ENCODE results near the gene FAM240A. TPM values are rescaled to one million over a fixed set of nuclear protein-coding genes. Genes with fewer than 3 reads are reported as not detected.

FAM240A gene
- total and polyA plus RNA-seq, 7 donors: 0.01 to 0.96 (median 0.09) TPM; not detected in 3

DNA sequence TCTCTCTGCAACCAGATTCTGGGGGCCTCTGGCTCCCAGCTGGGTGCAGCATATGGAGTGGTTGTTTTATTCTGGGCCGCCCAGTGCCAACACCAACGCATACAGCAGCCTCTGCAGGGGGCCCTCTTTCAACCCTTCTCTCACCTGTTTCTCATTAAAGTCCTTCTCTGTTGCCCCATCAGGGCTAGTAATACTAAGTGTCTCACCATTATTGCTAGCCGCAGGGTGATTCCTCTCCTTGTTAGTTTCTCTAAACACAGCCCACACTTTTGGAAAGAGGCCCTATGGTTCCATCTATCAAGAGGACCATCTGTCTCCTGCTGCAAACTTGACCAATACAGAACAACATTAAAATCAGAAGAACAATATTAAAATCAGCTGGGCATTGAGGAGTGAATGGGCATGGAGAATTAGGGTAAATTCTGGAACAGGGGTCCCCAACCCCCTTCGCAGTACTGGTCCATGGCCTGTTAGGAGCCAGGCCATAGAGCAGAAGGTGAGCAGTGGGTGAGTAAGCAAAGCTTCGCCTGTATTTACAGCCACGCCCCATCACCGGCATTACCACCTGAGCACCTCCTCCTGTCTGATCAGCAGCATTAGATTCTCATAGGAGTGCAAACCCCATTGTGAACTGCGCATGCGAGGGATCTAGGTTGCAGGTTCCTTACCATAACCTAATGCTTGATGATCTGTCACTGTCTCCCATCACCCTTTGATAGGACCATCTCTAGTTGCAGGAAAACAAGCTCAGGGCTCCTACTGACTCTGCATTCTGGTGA lies 44.6 kb downstream of the FAM240A start:
- Histone ChIP-seq H3K27ac (no peak overlapping the region), H3K36me3 (ENCODE audit: insufficient read depth in 1 of 2, low read depth in 1 of 2) (no peaks in the 10 kb centered on the region), H3K4me1 (peaks cover 8% of the 10 kb centered on the region), H3K9me3 (peaks cover under 1% of the 10 kb centered on the region), H3K4me3 (no peak overlapping the region), H3K27me3 (ENCODE audit: insufficient read depth in 3 of 3, low read length in 2 of 3) (no peaks in the 10 kb centered on the region)
- WGBS, 3 donors: 90 to 92% (median 91%) methylated on average over 9 of the region's 9 CpGs
- intact Hi-C loops (cut with DNase I): no loop called here
- TF ChIP-seq, protein P1, sequence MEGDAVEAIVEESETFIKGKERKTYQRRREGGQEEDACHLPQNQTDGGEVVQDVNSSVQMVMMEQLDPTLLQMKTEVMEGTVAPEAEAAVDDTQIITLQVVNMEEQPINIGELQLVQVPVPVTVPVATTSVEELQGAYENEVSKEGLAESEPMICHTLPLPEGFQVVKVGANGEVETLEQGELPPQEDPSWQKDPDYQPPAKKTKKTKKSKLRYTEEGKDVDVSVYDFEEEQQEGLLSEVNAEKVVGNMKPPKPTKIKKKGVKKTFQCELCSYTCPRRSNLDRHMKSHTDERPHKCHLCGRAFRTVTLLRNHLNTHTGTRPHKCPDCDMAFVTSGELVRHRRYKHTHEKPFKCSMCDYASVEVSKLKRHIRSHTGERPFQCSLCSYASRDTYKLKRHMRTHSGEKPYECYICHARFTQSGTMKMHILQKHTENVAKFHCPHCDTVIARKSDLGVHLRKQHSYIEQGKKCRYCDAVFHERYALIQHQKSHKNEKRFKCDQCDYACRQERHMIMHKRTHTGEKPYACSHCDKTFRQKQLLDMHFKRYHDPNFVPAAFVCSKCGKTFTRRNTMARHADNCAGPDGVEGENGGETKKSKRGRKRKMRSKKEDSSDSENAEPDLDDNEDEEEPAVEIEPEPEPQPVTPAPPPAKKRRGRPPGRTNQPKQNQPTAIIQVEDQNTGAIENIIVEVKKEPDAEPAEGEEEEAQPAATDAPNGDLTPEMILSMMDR (IDR thresholded peaks at IDR 0.05): no peak
- no peak for ATAC-seq
- DNase-seq: no peak

DNA sequence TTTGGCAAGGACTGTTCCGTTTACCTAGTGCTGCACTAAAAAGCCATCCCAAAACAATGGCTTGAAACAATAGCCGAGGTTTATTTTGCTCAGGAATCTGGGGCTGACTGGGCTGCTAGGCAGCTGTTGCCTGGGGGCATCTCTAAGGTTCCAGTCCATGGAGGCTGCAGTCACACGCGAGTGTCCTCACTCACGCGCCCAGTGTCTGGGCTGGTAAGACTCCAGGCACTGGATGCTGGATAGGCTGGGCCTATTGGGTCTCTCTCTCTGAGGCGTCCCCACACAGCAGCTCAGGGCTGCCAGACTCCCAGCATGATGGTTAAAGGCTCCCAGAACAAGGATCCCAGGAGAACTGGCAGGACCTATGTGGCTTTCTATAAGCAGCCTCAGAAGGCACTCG lies 47.0 kb downstream of the FAM240A start:
- no peak for ATAC-seq
- no peaks in the 10 kb centered on the region for H3K36me3 ChIP-seq (ENCODE audit: insufficient read depth in 1 of 2, low read depth in 1 of 2)
- no peak overlapping the region for H3K27ac ChIP-seq
- H3K4me3 ChIP-seq: no peak overlapping the region
- 92 to 96% (median 92%) methylated on average over 8 of the region's 8 CpGs for WGBS, 3 donors
- no peaks in the 10 kb centered on the region for H3K27me3 ChIP-seq (ENCODE audit: insufficient read depth in 3 of 3, low read length in 2 of 3)
- H3K9me3 ChIP-seq: no peaks in the 10 kb centered on the region
- H3K4me1 ChIP-seq: peaks cover 23% of the 10 kb centered on the region
- TF ChIP-seq, protein P1 (IDR thresholded peaks at IDR 0.05): no peak
- intact Hi-C loops (cut with DNase I): no loop called here
- no peak for DNase-seq

DNA sequence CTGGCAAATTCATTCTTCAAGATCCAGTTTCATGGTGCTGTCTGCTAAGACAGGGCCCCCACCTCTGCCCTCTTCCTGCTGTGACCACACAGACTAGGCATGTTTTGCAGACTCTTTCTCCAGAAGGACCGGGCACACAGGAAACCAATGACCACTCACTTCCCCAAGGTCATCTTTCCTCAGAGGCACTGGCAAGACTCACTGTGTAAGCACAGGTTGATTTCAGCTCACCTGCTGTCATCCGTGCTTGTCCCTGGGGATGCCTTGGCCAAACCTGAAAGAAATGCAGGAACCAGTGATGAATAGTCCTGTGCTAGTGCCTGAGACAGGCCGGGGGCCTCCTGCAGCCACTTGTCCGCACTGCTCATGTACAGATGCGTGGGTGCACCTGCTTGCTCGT lies 47.7 kb downstream of the FAM240A start:
- H3K27ac ChIP-seq: no peak overlapping the region
- H3K36me3 ChIP-seq (ENCODE audit: insufficient read depth in 1 of 2, low read depth in 1 of 2): no peaks in the 10 kb centered on the region
- DNase-seq: no peak
- H3K4me1 ChIP-seq: peaks cover 23% of the 10 kb centered on the region
- H3K27me3 ChIP-seq (ENCODE audit: insufficient read depth in 3 of 3, low read length in 2 of 3): no peaks in the 10 kb centered on the region
- TF ChIP-seq, protein P1 (IDR thresholded peaks at IDR 0.05): no peak
- intact Hi-C loops (cut with DNase I): no loop called here
- no peaks in the 10 kb centered on the region for H3K9me3 ChIP-seq
- no peak overlapping the region for H3K4me3 ChIP-seq
- 79 to 84% (median 81%) methylated on average over 6 of the region's 6 CpGs for WGBS, 3 donors
- ATAC-seq: no peak

DNA sequence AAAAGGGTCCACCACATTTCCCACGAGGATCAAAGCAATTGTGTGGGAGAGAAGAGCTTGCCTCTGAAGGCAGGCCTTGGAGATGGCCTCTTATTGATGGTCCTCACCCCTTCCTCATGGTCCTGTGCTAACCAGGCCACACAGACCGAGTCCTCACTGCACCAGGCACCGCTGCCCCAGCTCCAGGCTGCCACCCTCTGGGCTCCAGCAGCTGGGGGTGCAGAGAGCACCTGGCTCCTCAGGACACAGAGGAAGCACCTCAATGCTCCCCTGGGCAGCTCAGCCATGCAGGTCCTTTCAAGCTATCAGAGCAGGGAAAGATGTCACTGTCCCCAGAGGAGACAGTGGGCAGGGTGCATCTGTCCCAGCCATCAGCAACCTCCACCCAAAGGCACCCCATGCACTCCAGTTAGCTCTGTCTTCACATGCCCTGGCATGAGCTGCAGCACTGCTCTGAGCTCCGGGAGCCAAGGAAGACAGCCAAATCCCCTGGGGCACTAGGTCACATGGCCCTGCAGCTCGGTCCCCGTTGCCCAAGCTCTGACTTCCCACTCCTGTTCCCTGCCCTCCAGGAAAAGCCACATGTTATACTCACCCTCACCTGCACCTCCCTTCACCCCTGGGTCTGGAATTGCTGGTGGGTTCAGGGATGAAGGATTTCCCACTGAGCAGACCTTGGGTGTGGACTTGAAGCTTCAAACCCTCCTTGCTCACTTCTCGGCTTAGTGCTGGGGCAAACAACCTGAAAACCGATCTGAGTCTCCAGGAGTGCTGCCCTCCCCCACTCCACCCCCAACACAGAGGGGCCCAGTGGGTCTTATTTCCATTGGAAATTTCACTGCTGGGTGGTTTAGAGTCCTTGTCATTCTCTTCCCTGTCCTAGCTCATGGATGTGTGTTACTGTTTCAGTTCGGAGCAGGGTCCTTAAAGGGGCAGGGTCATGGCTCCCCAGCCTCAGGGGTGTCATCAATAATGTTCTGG lies 48.5 kb downstream of the FAM240A start:
- H3K36me3 ChIP-seq (ENCODE audit: insufficient read depth in 1 of 2, low read depth in 1 of 2): no peaks in the 10 kb centered on the region
- 42 to 54% (median 50%) methylated on average over 9 of the region's 9 CpGs for WGBS, 3 donors
- intact Hi-C loops (cut with DNase I): no loop called here
- H3K27me3 ChIP-seq (ENCODE audit: insufficient read depth in 3 of 3, low read length in 2 of 3): no peaks in the 10 kb centered on the region
- no peak overlapping the region for H3K4me3 ChIP-seq
- no peaks in the 10 kb centered on the region for H3K9me3 ChIP-seq
- no peak overlapping the region for H3K27ac ChIP-seq
- TF ChIP-seq, protein P1 (IDR thresholded peaks at IDR 0.05): no peak
- peaks cover 23% of the 10 kb centered on the region for H3K4me1 ChIP-seq
- ATAC-seq (peak; percentile 33 to 68 (median 42)), DNase-seq (no peak)
